LNCaP clone FGC (cell line): ENCODE data around the gene PIK3IP1.

Experiments
- DNase-seq: peaks from one replicate; pipeline ENCODE4 v3.0.0-alpha.2; 2011; ENCODE audit warnings: low read depth
- H3K4me3 ChIP-seq: 2 replicates; pipeline ENCODE4 v1.5.1; 2011; ENCODE audit warnings: mild to moderate bottlenecking, low read depth, low read length, control low read depth
- CTCF ChIP-seq: IDR thresholded peaks from 2 replicates; pipeline ENCODE4 v1.5.1; 2012; ENCODE audit warnings: mild to moderate bottlenecking; ENCODE audit not compliant: control insufficient read depth, insufficient read depth; ENCODE audit errors: extremely low read depth

Gene PIK3IP1

GRCh38 chr22:31334329-31334728, 42.0 kb upstream of the PIK3IP1 start:
- DNase-seq = no peak
- H3K4me3 ChIP-seq = no peak overlapping the region
- TF ChIP-seq CTCF = no peak

- DNase-seq = no peak
- no peak for TF ChIP-seq CTCF
- H3K4me3 ChIP-seq = no peak overlapping the region
Observed at GRCh38 chr22:31333641-31334040, 41.4 kb upstream of the PIK3IP1 start.

GRCh38 chr22:31332886-31333285, 40.6 kb upstream of the PIK3IP1 start:
- no peak for DNase-seq
- H3K4me3 ChIP-seq = no peak overlapping the region
- no peak for TF ChIP-seq CTCF

- no peak overlapping the region for H3K4me3 ChIP-seq
- TF ChIP-seq CTCF = no peak
- no peak for DNase-seq
Observed at GRCh38 chr22:31332010-31332409, 39.7 kb upstream of the PIK3IP1 start.

- DNase-seq = no peak
- H3K4me3 ChIP-seq = no peak overlapping the region
- TF ChIP-seq CTCF = no peak
Observed at GRCh38 chr22:31329453-31330215, 37.3 kb upstream of the PIK3IP1 start.

- no peak for DNase-seq
- H3K4me3 ChIP-seq = no peak overlapping the region
- no peak for TF ChIP-seq CTCF
Observed at GRCh38 chr22:31329029-31329428, 36.7 kb upstream of the PIK3IP1 start.

GRCh38 chr22:31328544-31328960, 36.3 kb upstream of the PIK3IP1 start:
- no peak overlapping the region for H3K4me3 ChIP-seq
- TF ChIP-seq CTCF = no peak
- no peak for DNase-seq
